ENCODE results near the gene OGFOD3. TPM values are rescaled to one million over a fixed set of nuclear protein-coding genes. Genes with fewer than 3 reads are reported as not detected.
"Not testable (repeated sequence)": the region's sequence is repeated elsewhere in the genome, so short reads cannot be mapped to it uniquely, and the experiment has no call there.

Gene OGFOD3
- total RNA-seq, 1 donor from 2014 or later = 19.9 TPM

DNA sequence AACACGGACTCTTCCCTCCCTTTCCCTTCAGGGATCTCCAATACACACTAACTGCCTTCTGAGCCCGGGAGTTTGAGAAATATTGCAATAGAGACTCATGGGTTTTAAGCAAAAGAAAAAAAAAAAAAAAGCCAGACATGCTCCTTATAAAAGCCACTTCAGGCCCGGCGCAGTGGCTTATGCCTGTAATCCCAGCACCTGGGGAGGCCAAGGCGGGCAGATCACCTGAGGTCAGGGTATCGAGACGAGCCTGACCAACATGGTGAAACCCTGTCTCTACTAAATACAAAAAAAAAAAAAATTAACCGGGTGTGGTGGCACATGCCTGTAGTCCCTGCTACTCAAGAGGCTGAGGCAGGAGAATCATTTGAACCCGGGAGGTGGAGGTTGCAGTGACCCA, 2.6 kb downstream of the OGFOD3 start:
- H3K36me3 Mint-ChIP-seq (ENCODE audit: low read depth) = no peaks in the 10 kb centered on the region
- TF ChIP-seq, protein P1, sequence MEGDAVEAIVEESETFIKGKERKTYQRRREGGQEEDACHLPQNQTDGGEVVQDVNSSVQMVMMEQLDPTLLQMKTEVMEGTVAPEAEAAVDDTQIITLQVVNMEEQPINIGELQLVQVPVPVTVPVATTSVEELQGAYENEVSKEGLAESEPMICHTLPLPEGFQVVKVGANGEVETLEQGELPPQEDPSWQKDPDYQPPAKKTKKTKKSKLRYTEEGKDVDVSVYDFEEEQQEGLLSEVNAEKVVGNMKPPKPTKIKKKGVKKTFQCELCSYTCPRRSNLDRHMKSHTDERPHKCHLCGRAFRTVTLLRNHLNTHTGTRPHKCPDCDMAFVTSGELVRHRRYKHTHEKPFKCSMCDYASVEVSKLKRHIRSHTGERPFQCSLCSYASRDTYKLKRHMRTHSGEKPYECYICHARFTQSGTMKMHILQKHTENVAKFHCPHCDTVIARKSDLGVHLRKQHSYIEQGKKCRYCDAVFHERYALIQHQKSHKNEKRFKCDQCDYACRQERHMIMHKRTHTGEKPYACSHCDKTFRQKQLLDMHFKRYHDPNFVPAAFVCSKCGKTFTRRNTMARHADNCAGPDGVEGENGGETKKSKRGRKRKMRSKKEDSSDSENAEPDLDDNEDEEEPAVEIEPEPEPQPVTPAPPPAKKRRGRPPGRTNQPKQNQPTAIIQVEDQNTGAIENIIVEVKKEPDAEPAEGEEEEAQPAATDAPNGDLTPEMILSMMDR (IDR thresholded peaks at IDR 0.05) = no peak
- DNase-seq (ENCODE audit: low spot score) = no peak
- no peak overlapping the region for H3K27ac Mint-ChIP-seq (ENCODE audit: unreplicated experiment)
- no peaks in the 10 kb centered on the region for H3K9me3 Mint-ChIP-seq (ENCODE audit: low read depth)
- no peak overlapping the region for H3K4me3 Mint-ChIP-seq (ENCODE audit: unreplicated experiment)
- H3K27me3 Mint-ChIP-seq (ENCODE audit: low read depth) = no peaks in the 10 kb centered on the region
- H3K4me1 Mint-ChIP-seq (ENCODE audit: low read depth) = peaks cover 17% of the 10 kb centered on the region

DNA sequence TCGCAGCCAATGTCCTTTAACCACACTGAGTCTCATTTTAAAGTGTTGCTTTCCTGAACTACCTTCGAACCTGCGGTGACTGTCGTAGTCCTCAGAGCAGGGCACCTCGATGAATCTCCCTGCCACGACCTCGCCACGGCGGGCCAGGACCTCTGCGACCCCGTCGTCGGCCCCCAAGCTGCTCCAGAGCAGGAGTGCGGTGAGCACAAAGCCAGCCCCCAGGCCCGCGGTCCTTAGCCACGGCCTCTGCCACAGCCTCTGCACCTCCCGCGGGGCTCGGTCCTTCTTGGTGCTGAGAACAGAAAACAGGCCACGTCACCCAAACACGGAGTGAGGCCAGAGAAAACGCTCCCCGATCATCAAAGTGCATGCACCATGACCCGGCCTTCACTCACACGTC, 3.0 kb downstream of the OGFOD3 start:
- Mint-ChIP-seq H3K4me3 (ENCODE audit: unreplicated experiment) (no peak overlapping the region), H3K36me3 (ENCODE audit: low read depth) (no peaks in the 10 kb centered on the region), H3K4me1 (ENCODE audit: low read depth) (peaks cover 17% of the 10 kb centered on the region), H3K27me3 (ENCODE audit: low read depth) (no peaks in the 10 kb centered on the region), H3K9me3 (ENCODE audit: low read depth) (no peaks in the 10 kb centered on the region), H3K27ac (ENCODE audit: unreplicated experiment) (no peak overlapping the region)
- no peak for DNase-seq (ENCODE audit: low spot score)
- TF ChIP-seq, protein P1 (IDR thresholded peaks at IDR 0.05) = no peak

DNA sequence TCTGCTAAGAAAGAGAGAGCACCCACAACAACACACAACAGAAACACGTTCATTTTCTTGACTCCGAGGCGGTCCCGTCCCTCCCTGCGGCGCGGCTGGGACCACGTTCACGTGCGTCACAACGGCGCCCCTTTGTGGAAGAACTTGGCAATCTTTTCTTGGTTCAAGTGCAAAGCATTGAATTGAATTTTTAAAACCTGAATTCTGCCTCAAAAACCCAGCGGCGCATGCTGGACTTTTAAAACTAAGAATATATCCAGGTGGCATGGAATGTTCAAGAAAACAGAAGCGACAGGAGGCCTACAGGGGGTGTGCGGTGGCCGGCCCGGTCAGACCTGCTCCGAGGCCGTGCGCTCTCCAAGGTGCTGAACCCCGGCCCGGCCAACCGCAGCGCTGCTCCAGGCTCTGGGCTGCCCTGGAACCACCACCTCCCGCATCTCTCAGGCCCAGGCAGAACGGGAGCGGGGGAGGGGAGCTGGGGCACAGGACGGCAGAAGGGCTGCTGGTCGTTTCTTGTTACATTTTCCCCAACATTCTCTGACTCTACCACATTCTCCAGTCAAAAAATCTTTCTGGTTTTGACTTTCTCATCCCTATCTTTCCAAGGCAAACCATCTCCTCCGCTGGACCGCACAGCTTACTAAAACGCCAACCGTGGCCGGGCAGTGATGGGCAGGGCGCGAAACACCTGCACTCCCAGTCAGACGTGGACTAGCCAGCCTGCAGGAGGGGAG, 3.7 kb downstream of the OGFOD3 start:
- DNase-seq (ENCODE audit: low spot score) = no peak
- Mint-ChIP-seq H3K9me3 (ENCODE audit: low read depth) (no peaks in the 10 kb centered on the region), H3K4me1 (ENCODE audit: low read depth) (peaks cover 17% of the 10 kb centered on the region), H3K27me3 (ENCODE audit: low read depth) (no peaks in the 10 kb centered on the region), H3K36me3 (ENCODE audit: low read depth) (no peaks in the 10 kb centered on the region), H3K27ac (ENCODE audit: unreplicated experiment) (no peak overlapping the region), H3K4me3 (ENCODE audit: unreplicated experiment) (peak overlapping the region; percentile 33)
- TF ChIP-seq, protein P1 (IDR thresholded peaks at IDR 0.05) = peak; percentile 99

DNA sequence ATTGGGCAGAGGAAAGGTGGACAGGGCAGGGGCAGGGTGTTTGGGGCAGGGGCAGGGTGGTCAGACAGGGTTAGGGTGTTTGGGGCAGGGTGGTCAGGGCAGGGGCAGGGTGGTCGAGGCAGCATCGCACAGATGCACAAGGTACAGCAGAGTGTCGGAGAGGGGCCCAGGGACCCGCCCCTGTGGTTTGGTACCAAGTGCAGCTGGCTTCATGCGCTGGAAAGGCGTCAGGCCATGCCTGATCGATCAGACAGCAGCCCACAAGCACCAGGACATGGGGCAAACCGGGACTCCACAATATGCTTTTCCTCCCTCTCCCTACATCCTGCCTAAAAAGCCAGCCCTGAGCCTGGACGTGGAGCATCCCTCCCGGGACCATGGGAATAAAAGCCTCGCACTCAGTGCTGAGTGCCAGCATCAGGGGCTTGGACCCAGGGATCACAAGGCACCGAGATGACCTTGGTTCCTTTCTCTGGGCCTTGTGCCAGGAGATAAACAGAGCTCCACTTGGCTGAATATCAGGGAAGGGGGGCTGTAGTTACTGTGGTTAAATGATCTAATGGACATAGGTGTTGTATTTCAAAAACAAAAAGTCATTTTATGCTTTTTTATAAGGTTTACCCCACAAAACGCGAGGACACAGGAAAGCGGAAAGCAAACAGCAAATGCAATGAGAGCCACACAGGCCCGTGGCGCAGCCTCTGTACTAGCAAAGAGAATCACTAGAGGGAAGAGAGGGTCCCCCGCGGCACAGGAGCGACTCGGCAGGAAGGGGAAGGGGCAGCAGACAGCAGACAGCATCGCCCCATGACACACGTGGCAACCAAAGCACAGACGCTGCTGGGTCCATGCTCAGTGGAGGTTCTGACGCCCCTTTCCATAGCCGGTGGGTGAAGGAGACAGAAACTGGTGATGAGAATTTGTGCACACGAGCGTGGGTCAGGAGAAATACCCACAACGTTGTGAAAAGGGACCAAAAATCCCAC, 5.6 kb downstream of the OGFOD3 start:
- no peaks in the 10 kb centered on the region for H3K27me3 Mint-ChIP-seq (ENCODE audit: low read depth)
- H3K36me3 Mint-ChIP-seq (ENCODE audit: low read depth) = peaks cover 4% of the 10 kb centered on the region
- H3K27ac Mint-ChIP-seq (ENCODE audit: unreplicated experiment) = no peak overlapping the region
- H3K4me3 Mint-ChIP-seq (ENCODE audit: unreplicated experiment) = no peak overlapping the region
- TF ChIP-seq, protein P1 (IDR thresholded peaks at IDR 0.05) = no peak
- no peak for DNase-seq (ENCODE audit: low spot score)
- H3K4me1 Mint-ChIP-seq (ENCODE audit: low read depth) = peaks cover 19% of the 10 kb centered on the region
- no peaks in the 10 kb centered on the region for H3K9me3 Mint-ChIP-seq (ENCODE audit: low read depth)

DNA sequence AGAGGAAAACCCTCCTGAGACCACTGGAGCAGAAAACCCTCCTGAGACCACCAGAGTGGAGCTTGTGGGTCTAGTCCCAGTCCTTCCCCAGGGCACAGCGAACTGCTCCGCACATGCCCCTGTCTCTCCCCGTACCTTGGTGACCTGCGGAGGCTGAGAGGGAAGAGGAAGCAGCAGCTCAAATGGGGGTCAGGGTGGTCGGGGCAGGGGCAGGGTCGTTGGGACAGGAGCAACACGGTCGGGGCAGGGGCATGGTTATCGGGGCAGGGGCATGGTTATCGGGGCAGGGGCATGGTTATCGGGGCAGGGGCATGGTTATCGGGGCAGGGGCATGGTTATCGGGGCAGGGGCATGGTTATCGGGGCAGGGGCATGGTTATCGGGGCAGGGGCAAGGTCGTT, 6.3 kb downstream of the OGFOD3 start:
- peaks cover 22% of the 10 kb centered on the region for H3K4me1 Mint-ChIP-seq (ENCODE audit: low read depth)
- not testable (repeated sequence) for H3K4me3 Mint-ChIP-seq (ENCODE audit: unreplicated experiment); DNase-seq (ENCODE audit: low spot score); H3K27me3 Mint-ChIP-seq (ENCODE audit: low read depth); H3K36me3 Mint-ChIP-seq (ENCODE audit: low read depth); H3K9me3 Mint-ChIP-seq (ENCODE audit: low read depth); H3K27ac Mint-ChIP-seq (ENCODE audit: unreplicated experiment)
